ENCODE results near the gene SH3BP5L. TPM values are rescaled to one million over a fixed set of nuclear protein-coding genes. Genes with fewer than 3 reads are reported as not detected.

Gene SH3BP5L
- total RNA-seq, 1 donor from 2014 or later, result 30.8 TPM

DNA sequence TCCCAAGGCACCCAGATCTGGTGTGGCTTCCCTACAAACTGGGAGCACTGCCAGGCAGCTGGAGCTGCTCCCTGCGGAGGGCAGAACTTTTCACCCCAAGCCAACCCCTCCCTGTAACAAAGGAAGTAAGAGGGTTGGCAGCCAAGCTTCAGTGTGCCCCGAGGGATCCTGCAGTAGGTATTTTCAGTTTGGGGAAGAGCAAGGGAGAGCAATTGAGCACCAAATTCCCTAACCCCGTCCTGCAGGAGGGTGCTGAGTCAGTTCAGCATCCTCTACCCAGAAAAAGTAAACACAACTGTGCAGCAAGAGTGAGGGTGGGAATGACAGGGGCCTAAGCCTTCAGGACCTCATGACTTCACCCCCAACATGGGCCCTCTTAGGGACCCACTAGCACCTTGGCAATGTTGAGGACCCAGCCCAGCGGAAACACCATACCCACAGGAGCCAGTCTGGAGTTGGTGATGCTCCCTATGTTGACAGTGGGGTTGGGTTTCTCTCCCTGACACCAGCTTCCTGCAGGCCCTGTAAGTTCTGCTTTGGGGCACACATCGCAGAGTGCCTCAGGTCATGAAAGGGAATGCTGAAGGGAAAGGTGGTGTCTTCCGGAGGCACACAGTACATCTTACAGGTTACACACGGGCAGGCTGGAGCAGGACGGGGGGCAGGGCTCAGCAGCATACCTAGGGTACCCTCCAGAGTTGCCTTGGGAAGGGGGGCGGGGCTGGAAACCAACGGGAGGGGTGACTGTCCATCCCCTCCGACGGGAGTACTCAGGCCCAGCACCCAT lies 14.8 kb downstream of the SH3BP5L start:
- Mint-ChIP-seq H3K9me3 (ENCODE audit: low read depth) (no peaks in the 10 kb centered on the region), H3K4me3 (ENCODE audit: unreplicated experiment) (no peak overlapping the region), H3K27me3 (ENCODE audit: low read depth) (no peaks in the 10 kb centered on the region), H3K36me3 (ENCODE audit: low read depth) (peaks cover 35% of the 10 kb centered on the region), H3K27ac (ENCODE audit: unreplicated experiment) (no peak overlapping the region), H3K4me1 (ENCODE audit: low read depth) (no peaks in the 10 kb centered on the region)
- no peak for DNase-seq (ENCODE audit: low spot score)
- TF ChIP-seq, protein P1, sequence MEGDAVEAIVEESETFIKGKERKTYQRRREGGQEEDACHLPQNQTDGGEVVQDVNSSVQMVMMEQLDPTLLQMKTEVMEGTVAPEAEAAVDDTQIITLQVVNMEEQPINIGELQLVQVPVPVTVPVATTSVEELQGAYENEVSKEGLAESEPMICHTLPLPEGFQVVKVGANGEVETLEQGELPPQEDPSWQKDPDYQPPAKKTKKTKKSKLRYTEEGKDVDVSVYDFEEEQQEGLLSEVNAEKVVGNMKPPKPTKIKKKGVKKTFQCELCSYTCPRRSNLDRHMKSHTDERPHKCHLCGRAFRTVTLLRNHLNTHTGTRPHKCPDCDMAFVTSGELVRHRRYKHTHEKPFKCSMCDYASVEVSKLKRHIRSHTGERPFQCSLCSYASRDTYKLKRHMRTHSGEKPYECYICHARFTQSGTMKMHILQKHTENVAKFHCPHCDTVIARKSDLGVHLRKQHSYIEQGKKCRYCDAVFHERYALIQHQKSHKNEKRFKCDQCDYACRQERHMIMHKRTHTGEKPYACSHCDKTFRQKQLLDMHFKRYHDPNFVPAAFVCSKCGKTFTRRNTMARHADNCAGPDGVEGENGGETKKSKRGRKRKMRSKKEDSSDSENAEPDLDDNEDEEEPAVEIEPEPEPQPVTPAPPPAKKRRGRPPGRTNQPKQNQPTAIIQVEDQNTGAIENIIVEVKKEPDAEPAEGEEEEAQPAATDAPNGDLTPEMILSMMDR (IDR thresholded peaks at IDR 0.05), result no peak

DNA sequence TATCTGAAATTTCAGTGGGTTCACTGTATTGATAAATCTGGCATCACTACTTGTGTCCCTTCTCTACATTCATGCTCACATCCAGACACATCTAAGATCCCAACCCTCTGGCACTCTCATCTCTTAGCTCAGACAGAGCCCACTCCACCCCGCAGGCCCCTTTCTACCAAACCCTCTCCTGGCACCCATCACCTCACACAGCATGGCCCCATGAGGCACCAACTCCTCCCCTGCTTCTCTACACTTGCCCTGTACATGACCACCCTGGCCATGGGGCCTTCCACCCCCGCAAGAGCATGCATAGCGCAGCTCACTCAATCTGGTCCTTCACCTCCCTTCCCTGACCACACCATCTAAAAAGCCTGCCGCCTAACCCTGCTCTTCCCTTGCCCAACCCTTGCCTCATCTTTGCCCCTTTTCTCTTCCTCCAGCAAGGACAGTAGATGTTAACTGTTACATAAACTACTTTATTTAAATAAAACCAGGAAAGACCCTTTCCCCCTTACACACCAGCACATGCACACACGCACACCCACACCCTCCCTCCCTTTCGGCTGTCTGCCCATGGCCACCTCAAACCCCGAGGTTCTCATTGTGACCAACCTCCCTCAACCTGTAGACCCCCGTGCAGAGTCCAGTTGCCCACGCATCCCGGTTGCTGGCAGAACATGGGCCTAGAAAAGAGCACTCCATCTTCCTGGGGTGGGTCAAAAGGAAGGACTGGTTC lies 15.6 kb downstream of the SH3BP5L start:
- H3K4me3 Mint-ChIP-seq (ENCODE audit: unreplicated experiment), result no peak overlapping the region
- H3K4me1 Mint-ChIP-seq (ENCODE audit: low read depth), result no peaks in the 10 kb centered on the region
- no peaks in the 10 kb centered on the region for H3K27me3 Mint-ChIP-seq (ENCODE audit: low read depth)
- no peak overlapping the region for H3K27ac Mint-ChIP-seq (ENCODE audit: unreplicated experiment)
- TF ChIP-seq, protein P1 (IDR thresholded peaks at IDR 0.05), result no peak
- no peaks in the 10 kb centered on the region for H3K9me3 Mint-ChIP-seq (ENCODE audit: low read depth)
- DNase-seq (ENCODE audit: low spot score), result no peak
- peaks cover 29% of the 10 kb centered on the region for H3K36me3 Mint-ChIP-seq (ENCODE audit: low read depth)

- Mint-ChIP-seq H3K4me3 (ENCODE audit: unreplicated experiment) (no peak overlapping the region), H3K27ac (ENCODE audit: unreplicated experiment) (no peak overlapping the region), H3K4me1 (ENCODE audit: low read depth) (no peaks in the 10 kb centered on the region), H3K36me3 (ENCODE audit: low read depth) (peaks cover 21% of the 10 kb centered on the region), H3K9me3 (ENCODE audit: low read depth) (no peaks in the 10 kb centered on the region), H3K27me3 (ENCODE audit: low read depth) (no peaks in the 10 kb centered on the region)
- TF ChIP-seq, protein P1 (IDR thresholded peaks at IDR 0.05), result no peak
- DNase-seq (ENCODE audit: low spot score), result no peak
Observed at GRCh38 chr1:248808876-248809275, 16.8 kb downstream of the SH3BP5L start.

- peaks cover 7% of the 10 kb centered on the region for H3K36me3 Mint-ChIP-seq (ENCODE audit: low read depth)
- no peak overlapping the region for H3K27ac Mint-ChIP-seq (ENCODE audit: unreplicated experiment)
- no peaks in the 10 kb centered on the region for H3K27me3 Mint-ChIP-seq (ENCODE audit: low read depth)
- no peak for DNase-seq (ENCODE audit: low spot score)
- TF ChIP-seq, protein P1 (IDR thresholded peaks at IDR 0.05), result peak; percentile 74
- no peaks in the 10 kb centered on the region for H3K4me1 Mint-ChIP-seq (ENCODE audit: low read depth)
- peaks cover 2% of the 10 kb centered on the region for H3K9me3 Mint-ChIP-seq (ENCODE audit: low read depth)
- H3K4me3 Mint-ChIP-seq (ENCODE audit: unreplicated experiment), result no peak overlapping the region
Observed at GRCh38 chr1:248807067-248807737, 18.5 kb downstream of the SH3BP5L start.

GRCh38 chr1:248805876-248806275 lies 19.8 kb downstream of the SH3BP5L start:
- TF ChIP-seq, protein P1 (IDR thresholded peaks at IDR 0.05), result no peak
- Mint-ChIP-seq H3K4me3 (ENCODE audit: unreplicated experiment) (no peak overlapping the region), H3K4me1 (ENCODE audit: low read depth) (no peaks in the 10 kb centered on the region), H3K27ac (ENCODE audit: unreplicated experiment) (no peak overlapping the region), H3K9me3 (ENCODE audit: low read depth) (peaks cover 11% of the 10 kb centered on the region), H3K27me3 (ENCODE audit: low read depth) (peaks cover 2% of the 10 kb centered on the region), H3K36me3 (ENCODE audit: low read depth) (peaks cover 5% of the 10 kb centered on the region)
- no peak for DNase-seq (ENCODE audit: low spot score)
